Stimulated activated CD4-positive, alpha-beta T cell treated with anti-CD3 and anti-CD28 coated beads, TNF-alpha, amount 100 ng/mL, for 48 hours (primary cell): ENCODE results near the gene LDLRAP1.

Experiments used
- DNase-seq, 3 donors: peaks; one replicate each; pipeline ENCODE4 v3.0.0-alpha.2; 2020; ENCODE audit warnings: low read depth in 3 of 3

The LDLRAP1 gene

DNA sequence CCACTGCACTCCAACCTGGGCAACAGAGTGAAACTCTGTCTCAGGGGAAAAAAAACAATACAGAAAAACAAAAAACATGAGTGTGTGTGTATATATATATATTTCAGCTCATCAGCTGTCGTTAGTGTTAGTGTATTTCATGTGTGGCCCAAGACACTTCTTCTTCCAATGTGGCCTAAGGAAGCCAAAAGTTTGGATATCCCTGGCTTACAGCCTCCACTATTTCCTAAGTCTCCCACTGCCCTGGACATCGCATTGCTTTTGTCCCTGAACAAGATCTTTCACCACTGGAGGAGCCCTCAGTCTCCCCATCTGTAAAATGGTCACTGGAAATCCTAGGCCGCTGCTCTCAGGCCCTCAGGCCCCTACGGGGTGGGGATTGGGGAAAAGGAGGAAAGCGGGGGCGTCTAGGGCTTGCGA, 391 bp upstream of the LDLRAP1 start:
- no peak for DNase-seq

DNA sequence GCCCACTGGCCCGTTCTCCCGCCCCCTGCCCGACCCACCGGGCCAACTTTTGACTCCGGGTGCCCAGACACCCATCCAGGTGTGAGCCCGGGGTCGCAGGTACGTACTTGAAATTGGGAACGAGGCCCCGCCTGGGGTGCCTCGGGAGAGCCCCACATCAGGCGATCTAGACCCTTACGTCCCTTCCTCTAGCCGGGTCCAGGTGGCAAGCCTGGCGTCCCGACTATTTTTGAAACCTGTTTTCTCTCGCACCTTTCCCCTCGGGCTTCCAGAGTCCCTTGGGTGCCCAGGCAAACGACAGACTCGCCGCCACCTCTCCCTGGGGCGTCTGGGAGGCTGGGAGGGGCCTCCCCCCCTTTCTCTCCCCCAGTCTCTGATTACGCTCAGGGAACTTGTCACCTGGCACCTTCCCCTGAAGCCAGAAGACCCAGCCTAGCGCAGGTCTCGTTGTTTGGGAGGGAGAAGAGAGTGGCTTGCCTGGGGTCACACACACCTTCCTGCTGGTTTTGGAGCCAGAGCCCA, 898 bp downstream of the LDLRAP1 start:
- no peak for DNase-seq

DNA sequence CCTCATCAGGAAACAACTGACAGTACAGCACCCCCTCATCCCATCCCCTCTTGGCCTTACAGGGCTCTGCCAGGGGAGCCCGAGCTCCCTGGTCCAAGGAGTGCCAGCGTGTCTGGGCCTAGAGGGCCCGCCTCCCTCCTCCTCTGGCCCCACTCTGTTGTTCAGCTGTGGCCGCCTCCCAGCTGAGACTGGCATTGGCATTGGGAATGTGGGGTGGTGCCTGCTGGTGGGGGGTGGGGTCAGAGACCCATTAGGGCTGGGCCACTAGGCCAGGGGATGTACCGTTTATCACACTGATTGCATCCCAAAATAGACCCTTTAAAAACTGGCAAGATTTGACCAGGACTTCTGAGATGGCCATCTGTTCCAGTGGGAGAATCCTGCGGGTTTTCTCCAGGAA, 1.4 kb downstream of the LDLRAP1 start:
- no peak for DNase-seq

DNA sequence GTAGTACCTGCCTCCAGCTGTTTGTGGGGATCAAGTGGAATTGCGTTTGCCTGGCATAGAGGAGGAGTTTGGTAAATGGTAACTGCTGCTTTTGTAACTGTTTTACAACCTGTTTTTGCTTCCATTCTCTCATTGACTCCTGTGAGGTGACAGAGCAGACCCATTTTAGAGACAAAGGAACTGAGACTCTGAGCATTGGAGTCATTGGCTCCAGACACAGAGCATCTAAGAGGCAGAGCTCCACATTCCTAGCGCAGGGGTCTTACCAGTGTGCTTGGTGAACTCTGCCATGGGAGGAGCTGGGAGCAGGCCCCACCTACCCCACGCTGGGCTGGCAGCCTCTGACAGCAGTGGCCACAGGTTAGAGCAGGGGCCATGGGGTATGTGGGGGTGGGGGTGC, 2.4 kb downstream of the LDLRAP1 start:
- no peak for DNase-seq

DNA sequence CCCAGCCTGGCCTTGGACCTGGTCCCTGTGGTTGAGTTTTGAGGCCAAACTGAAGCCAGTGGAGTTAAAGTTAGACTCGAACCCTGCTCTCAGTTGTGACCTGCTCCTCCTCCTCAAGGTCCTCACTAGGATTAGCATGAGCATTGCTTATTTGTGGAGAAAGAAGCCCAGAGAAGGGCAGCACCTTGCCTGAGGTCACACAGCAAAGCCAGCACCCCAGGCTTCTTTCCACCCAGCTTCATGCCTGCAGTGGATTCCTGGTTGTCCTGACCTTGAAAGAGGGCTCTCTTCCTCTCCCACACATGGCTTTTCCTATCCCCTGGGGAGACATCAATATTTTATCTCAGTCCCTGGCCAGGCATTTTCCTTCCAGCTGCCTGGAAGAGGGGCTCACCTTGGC, 2.8 kb downstream of the LDLRAP1 start:
- DNase-seq = no peak

DNA sequence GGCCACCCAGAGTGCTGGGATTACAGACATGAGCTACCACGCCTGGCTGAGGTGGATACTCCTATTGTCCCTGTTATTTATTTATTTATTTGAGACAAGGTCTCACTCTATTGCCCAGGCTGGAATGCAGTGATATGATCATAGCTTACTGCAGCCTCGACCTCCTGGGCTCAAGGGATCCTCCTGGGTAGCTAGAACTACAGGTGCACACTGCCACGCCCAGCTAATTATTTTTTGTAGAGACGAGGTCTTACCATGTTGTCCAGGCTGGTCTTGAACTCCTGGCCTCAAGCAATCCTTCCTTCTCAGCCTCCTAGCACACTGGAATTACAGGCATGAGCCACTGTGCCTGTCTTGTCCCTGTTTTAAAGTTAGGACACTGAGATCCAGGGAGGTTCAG, 5.2 kb downstream of the LDLRAP1 start:
- DNase-seq = no peak

DNA sequence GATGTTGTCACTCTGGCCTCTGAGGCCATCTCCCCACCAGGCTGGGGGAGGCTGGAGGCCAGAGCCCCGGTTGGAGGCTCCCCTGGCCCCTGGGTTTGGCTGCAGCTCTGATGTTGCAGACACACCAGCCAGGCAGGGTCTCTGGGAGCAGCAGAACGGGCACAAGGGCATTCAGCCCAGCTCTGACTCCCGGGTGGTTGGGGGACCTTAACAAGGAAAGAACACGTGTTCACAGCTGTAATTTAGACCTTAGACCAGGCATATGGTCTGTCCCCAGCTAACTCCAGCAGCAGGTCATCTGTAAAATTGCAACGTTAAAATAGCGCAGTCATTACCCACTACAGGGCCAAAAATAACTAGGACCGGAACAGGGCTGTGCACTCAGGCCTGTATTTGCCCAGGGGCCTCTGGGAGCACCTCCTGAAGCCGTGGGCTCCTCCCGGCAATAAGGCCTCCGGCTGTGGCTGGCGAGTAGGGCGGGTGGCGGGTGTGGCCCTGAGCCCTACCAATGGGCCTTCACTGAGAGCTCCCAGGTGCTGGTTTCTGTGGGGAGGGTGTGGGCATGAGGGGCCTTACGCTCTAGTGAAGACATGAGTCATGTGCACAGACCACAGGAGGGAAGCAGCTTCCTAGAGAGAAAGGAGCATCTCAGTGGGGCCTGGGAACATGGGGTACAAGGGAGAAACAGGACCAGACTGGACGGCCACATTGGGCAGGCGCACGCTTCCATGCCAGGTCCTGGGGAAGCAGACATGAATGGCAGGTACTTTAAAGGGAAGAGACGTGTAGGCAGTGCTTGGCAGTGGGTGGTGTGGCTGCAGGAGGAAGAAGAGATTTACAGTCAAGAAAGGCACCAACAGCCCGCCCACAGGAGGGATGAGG, 6.1 kb downstream of the LDLRAP1 start:
- DNase-seq = peak; percentile 62 to 85 (median 72)

DNA sequence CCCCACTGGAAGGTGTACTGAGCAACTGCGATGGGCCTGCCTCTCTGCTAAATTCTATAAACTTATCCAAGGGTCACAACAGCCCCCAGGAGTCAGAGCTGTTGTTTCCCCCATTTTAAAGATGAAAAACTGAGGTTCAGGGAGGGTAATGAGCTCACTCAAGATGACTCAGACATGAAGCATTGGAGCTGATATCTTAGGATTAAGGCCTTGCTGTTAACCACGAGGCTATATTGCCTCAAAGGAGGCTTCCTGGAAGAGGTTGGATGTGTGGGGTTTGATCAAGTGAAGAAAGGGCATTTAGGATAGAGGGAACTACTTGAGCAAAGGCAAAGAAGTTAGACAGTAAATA, 6.7 kb downstream of the LDLRAP1 start:
- DNase-seq = no peak

DNA sequence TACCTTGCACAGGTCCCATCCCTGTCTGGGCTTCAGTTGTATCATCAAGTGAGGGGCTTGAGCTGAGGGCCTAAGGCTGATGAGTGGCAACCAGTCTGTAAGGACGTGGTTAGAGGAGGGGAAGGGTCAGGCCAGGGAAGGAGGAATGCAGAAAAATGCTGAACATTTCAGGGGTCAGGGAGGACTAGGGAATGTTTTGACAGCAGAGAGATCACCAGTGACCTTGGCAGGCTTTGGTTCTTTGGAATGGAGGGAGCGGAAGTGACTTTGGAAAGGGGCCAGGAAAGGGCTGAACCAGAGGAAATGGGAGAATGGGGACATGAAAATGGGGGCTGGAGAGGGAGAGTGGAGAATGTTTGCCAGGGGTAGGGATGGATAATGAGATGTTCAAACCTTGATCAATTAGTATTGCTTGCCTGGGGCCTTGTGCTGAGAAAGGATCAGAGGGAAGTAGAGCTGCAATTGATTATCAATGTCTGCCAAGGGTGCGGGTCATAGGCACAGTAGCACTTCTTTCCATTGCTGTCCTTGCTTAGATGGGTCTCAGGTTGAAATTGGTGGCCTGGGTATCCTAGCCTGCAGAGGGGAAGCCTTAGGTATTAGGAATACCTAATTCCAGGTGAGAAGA, 7.4 kb downstream of the LDLRAP1 start:
- no peak for DNase-seq

DNA sequence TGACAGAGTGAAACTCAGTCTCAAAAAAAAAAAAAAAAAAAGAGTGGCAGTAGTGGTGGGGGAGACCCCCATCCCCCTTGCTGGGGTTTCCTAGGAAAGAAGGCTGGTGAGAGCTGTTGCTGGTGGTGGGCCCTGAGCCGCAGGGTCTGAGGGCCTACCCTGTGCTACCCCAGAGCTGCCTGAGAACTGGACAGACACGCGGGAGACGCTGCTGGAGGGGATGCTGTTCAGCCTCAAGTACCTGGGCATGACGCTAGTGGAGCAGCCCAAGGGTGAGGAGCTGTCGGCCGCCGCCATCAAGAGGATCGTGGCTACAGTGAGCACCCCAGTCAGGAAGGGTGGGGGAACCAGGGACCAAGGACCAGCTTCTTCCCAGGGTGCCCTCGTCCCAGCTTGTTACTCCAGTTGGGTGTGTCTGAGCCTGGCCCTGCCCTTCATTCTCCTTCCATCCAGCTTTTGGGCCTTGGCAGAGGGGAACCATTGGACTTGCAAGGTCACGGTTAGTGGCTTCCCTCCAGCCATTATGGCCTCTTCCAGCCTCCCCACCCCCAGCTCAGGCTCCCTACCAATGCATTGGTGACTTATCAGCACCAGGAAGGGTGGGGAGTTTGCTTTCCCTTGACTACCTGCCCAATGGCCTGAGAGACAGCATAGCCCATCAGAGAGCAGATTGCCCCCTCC, 10.5 kb downstream of the LDLRAP1 start:
- no peak for DNase-seq

DNA sequence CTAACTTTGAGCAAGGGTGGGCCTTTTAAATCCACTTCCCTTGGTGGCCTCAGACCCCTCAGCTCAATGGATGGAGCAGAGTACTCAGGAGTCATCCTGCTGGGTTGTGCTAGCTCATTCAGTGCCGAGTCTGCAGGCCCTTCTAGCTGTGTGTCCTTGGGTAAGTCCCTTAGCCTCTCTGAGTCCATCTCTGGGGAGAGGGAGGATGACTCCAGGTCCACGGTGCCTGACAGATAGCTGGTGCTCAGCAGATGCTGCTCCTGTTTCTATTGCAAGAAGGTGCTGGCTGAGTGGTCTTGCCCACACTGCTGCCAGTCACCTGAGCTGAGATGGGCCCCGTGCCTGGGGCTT, 11.0 kb downstream of the LDLRAP1 start:
- no peak for DNase-seq

DNA sequence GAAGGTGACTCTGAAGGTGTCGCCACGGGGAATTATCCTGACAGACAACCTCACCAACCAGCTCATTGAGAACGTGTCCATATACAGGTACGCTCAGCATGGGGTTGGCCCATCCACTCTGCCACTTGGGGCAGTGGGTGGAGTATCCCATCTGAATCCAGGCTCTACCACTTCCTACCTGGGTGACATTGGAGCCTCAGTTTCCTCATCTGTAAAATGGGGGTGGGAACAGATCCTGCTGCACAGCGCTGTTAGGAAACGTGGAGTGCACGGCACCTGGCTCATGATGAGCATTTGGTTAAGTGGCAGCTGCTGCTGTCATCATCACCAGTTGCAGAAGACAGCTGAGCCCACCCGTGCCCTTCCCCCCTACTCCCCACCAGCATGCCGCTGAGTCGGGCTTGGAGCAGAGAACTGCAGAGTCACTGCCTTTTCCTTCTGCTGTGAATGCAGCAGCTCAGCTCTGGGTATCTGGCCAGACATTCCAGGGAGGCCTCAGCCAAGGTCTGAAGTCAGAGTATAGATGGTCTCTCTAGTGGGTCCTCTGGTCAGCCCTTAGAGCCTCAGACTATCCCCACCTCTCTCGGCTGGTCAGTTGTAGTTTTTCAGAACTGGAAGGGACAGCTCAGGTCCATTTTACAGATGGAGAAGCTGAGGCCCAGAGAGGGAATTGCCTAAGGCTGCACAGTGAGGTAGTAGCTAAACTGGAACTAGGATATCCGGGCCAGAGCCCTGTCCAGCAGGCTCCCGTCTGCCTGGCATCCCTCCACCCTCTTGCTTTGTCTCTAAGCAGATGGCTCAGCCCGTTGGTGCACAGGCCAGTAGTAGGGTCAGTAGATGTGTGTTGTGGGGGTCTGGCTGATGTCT, 11.7 kb downstream of the LDLRAP1 start:
- no peak for DNase-seq

DNA sequence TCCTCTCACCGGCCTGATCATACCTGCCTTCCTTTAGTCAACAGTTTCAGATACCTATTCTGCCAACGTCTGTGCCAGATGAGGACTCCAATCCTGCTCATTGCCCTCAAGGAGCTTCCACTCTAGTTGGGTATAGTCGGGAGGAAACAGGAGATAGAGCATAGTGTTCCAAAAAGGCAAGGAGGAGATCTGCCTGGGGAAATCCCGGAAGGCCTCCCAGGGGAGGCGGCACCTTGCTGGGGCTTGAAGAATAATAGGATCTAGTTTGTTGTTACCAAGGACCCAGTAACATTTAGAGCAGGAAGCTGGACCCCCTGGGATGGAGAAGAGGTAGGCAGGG, 12.3 kb downstream of the LDLRAP1 start:
- no peak for DNase-seq

DNA sequence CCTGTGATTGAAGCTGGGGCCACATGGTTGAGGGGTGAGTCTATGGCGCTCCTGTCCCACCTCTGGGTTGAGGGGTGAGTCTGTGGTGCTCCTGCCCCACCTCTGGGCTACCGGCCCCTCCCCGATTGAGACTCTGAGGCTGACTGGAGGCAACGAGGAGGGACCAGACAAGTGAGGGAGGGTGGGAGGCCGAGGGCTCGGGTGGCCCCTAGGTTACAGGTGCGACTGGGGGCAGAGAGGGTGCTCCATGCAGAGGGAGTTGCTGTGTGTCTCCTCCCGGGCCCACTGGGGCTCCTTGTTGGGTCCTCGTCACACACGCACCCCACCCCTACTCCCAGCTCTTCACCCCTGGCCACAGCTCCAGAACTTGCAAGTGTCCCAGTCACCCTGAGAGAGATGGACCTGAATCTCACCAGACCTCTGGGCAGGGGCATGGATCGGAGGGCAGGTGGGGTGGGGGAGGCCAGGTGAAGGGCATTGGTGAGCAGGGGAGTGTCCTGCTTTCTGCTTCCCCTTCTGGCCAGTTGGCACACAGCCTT, 12.8 kb downstream of the LDLRAP1 start:
- DNase-seq = no peak

DNA sequence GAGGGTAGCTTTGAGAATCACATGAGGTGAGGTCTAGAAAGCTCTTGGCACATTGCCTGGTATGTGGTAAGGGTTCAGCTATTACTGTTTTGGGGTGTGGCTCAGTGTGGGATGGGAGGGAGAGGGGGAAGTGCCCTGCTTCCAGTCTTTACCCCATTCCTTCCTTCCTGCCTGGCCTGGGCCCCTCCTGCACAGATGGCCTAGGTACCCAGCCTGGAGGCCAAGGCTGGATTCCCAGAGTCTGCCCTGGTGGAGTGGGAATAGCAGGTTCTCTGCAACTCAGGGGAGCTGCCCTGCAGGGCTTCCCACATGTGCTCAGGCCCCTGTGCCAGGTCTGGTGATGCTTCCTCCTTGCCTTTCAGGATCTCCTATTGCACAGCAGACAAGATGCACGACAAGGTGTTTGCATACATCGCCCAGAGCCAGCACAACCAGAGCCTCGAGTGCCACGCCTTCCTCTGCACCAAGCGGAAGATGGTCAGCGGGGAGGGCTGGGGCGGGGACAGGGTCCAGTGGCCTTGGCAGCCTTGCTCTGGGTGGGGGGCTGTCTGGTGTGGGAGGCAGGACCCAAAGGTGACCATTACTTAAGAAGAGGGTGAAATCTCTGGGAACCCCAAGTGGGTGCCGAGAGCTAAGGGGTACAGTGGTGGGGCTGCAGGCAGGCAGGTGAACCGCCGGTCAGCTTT, 13.5 kb downstream of the LDLRAP1 start:
- no peak for DNase-seq

DNA sequence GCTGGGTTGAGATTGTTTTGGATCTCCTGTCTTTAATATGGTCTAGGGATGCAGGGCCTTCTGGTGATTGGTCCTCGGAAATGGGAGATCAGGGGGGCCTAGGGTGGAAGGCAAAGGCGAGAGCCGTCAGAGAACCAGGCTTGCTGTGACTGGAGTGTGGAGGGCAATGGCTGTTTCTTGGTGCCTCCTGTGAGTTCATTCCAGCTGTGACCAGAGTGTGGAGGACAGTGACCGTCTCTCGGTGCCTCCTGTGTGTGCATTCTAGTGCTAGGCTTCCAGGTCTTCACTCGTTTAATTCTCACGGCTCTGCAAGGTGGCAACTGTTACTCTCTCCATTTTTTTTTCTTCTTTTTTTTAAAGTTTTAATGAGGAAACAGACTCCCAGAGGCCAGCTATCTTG, 14.1 kb downstream of the LDLRAP1 start:
- no peak for DNase-seq

DNA sequence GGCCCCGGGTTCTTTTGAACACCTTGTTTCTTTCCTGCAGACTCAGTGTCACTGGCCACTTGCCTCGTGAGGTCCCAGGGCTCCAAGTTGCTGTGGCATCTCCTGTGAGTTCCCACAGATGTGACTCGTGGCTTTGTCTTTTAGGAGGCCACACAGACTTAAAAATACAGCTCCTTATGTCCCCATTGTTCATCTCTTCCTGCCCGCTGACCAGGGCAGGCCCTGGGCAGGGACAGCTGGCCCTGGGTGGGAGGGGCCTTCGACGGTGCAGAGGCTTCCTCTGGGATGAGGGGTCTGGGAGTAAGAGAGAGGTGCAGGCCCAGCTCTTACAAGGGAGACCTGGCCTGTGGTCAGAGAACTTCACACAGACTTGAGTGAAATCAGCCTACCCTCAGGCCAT, 15.6 kb downstream of the LDLRAP1 start:
- DNase-seq = no peak

DNA sequence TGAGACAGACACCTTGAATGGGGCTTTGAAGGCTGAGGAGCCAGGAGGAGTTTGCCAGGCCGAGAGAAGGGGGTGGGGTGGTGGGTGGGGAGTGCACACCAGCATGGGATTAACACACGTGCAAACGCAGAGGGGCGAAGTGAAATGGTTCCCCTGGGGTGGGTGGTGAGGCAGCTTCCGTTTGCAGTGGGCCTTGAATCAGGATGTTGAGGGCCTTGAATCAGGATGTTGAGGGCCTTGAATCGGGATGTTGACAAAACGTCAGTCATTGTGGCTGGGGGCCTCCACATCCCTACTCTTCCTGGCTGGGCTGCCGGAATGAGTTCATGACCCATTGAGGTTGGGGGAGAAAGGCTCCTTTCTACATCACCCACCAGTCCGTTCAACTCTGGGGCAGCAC, 16.6 kb downstream of the LDLRAP1 start:
- DNase-seq = no peak

DNA sequence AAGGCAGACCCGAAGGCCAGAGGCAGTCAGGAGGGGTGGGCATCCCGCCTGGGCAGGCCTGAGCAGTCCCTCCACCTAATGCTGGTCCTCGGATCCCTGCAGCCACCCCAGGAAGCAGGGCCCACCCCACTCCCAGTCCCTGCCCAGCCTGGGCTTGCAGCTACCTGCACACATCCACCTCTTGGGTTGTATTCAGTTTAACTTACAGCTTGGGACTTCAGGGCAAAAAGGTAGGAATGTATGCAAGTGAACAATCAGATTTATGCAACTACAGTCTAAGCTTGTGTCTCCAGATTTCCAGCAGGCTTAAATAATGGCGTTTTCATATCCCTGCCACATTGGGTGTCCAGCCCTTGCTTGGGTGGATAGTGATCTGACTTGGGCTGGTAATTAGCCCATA, 17.4 kb downstream of the LDLRAP1 start:
- no peak for DNase-seq

DNA sequence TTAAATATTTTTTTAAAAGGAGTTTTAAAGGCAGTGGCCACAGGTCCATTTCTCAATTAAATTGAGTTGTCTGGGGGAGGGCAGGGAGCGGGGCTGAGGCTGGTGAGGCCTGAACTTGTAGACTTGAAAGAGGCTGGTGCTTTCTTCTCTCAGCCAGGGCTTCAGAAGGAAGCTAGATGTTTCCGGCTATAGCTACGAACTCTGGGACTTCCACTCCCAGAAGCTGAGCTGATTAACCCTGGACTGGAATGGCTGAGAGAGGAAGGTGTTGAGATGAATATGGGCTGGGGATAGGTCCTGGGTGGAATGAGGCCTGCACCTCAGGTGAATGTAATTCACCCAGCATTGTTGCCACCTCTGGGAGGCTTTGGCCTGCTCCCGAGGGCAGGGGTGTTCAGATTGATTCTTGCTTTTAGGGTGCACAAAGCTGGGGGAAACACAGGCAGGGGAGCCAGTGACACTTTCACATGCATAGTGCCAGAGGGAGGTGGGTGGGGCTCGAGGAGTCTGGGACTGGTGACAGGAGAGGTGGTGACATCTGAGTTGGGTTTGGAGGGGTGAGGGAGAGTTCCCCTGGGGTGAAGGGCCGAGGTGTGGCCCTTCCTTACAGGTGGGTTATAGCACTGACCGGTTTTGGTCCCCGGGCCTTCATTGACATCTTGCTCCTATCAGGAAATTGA, 18.2 kb downstream of the LDLRAP1 start:
- no peak for DNase-seq
